Caki2 (cell line): Measurements from ENCODE around the gene POU6F2. TPM values are rescaled to one million over a fixed set of nuclear protein-coding genes. Genes with fewer than 3 reads are reported as not detected.
"Not testable (repeated sequence)": the region's sequence is repeated elsewhere in the genome, so short reads cannot be mapped to it uniquely, and the experiment has no call there.

Source experiments
- DNase-seq: peaks from one replicate; pipeline ENCODE4 v3.0.0-alpha.2; 2015; ENCODE audit warnings: low read depth
- in situ Hi-C: cut with HindIII; loops from 2 replicates; pipeline ENCODE4 v1.10.0; 2016; ENCODE audit warnings: low sequenced_read_pairs, low pct_unique_long_range_greater_than_20kb, mixed read lengths
- total RNA-seq: library from RNA; depleted of rRNA; stranded (reverse); fragments of >200 nt; shearing (Covaris generic); gene quantifications from 2 replicates; pipeline ENCODE4 v1.2.3, GENCODE V29; 2014; ENCODE audit warnings: low replicate concordance

POU6F2 gene
- total RNA-seq, 1 experiment from 2014 or later: not detected

DNA sequence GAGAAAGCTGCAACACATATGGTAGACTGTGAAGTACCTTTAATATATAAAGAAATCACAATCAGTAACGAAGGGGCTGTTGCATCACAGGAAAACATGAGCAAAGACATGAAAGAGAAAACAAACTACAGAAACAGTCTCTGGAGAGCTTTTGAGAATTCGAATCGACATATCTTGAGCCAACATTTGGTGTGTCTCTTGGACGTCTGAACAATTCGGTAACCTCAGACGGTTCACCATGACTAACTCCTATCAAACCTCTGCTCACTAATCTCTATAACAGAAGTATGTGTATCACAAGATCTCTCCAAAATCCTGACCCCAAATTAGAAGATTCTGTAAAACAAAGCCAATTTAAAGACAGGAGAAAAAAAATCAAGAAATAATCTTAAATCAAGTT, 326.5 kb downstream of the POU6F2 start:
- no peak for DNase-seq
- in situ Hi-C loops: no loop called here

DNA sequence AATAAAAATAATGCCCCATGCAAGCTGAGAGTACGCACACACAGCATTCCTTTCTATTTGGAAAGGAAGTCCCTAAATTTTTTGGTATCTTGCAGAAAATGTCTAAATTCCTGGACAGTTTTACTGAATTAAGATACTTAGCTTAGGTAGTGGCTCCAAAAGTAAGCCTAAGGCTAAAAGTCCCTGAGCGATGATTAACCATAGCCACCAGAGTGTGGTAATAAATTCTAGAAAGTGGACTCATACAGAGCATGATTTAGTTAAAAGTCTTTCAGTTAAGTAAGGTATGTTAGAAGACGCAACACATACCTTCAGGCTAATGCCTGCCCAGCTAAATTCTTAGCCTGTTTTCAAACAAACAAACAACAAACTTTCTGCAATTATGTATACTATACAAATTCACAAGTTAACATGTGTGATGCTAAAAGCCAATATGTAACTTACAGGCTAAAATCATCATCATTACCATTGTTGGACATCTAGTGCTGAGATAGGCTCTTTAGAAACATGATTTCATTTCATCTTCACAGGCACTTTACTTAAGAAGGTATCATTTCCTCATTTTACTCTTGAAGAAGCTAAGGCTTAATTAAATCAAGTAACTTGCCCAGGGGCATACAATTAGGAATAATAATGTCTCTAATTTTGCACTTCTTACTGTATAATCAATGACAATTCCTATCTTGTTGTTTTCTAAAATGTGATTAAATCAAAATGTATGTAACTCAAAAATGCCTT, 327.1 kb downstream of the POU6F2 start:
- no peak for DNase-seq
- in situ Hi-C loops: no loop called here

DNA sequence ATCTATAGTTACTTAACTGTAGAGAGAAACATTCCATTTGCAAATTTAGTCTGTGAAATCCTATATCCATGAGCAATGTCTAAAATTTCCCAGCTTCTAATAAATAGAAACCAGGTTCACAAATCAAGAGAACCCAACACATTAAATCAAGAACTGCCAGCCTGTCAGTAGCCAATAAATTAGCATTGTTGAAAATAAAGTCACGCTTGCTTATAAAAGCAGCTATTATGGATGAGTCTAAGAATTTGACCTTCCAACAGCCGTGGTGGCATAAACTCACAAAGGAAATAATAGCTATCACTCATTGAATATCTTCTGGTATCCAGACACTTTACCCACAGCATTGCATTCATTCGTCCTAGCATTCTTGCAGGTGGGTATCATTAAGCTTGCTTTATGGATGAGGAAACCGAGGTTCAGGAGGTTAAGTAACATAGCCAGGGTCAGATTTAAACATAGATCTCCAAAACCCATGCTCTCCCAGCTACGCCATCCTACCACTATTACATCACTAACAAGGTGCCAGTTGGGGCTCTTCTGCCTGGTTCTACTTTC, 328.4 kb downstream of the POU6F2 start:
- DNase-seq: peak; percentile 12
- in situ Hi-C loops: no loop called here

- no peak for DNase-seq
- in situ Hi-C loops: no loop called here
Observed at GRCh38 chr7:39310699-39311098, 333.0 kb downstream of the POU6F2 start.

DNA sequence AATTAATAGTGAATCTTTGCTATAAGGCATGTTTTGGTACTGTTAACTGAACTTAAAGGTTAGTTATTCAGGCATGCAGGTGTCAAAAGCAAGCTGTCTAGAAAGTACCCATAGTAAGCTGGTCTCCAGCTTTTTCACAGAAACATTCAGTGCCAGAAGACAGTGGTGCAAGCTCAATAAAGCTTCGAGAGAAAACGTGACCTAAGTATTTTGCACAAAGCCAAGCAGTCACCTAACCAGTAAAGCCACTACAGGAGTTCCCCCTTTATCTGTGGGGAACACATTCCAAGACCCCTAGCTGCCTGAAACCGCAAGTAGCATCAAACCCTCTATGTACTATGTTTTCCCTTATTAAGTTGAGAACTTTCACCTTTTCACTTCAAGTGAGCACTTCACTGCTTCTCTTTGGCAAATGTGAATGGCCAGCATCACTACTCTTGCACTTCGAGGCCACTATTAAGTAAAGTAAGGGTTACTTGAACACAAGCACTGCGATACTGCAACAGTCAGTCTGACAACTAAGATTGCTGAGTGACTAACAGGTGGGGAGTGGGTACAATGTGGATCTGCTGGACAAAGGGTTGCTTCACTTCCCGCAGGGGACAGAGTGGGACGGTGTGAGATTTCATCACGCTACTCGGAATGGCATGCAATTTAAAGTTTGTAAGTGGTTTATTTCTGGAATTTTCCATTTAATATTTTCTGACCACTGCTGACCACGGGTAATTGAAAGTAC, 334.7 kb downstream of the POU6F2 start:
- in situ Hi-C loops: no loop called here
- no peak for DNase-seq

GRCh38 chr7:39313376-39313775, 335.7 kb downstream of the POU6F2 start:
- in situ Hi-C loops: no loop called here
- DNase-seq: no peak

DNA sequence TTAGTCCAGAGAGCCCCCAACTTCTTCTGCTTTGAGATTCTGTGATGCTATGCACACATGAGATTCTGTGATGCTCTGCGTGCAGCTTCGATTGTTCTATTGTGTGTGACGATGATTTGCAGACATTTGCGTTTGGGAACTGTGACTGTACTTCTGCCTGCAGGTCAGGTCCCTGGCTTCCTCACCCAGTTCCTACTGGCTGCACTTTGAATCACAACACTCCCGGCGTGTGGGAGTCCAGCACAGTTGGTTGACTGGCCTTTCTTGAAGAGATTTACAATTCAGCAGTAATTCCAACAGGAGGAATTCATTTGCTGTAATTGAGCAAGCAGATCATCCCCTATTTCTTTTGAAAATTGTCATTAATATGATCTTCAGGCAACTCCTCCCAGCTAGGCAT, 336.3 kb downstream of the POU6F2 start:
- no peak for DNase-seq
- in situ Hi-C loops: no loop called here

GRCh38 chr7:39317107-39317506, 339.4 kb downstream of the POU6F2 start:
- no peak for DNase-seq
- in situ Hi-C loops: no loop called here

GRCh38 chr7:39317896-39318295, 340.2 kb downstream of the POU6F2 start:
- in situ Hi-C loops: no loop called here
- DNase-seq: no peak

DNA sequence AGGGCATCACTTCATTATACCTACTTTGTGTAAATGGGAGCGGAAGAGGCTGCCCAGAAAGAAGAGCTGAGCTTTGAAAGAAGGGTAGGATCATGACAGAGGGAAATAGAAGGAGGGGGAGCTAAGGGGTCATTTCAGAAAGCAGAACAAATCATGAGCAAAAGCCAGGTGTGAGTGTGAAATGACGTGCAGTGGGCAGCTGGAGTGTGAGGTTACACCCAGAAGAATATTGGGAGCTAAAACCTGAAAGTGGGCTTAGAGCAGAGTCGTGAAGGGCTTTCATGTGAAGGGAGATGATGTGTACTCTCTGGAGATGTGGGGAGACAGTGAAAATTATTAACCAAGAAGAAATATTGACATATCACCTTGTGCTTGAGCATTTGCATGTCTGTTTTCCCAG, 343.5 kb downstream of the POU6F2 start:
- DNase-seq: no peak
- in situ Hi-C loops: no loop called here

DNA sequence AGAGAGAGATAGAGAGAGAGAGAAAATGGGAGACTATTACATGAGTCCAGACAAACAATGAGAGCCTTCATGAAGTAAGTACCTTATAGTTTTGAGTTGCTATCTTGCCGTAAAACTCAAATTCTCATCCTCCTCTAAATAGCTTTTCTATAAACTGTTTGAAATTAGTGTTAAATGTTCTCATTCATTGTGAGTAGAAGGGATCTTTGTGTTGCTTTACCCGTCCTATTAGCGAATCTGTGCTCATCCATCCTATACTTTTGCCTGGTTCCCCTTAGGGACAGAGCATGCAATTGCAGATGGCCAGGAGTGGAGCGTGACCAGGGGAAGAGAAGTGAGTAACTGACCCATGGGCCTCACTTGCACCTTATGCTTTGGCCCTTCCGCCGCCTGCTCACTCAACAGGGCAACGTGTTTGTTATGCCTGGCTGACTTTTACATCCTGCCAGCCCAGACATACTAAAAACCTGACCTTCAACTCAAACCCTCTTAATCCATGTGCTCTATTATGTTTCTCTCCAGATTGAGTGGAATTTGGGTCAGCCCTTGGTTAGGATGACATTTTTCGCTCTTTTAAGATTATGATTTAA, 344.3 kb downstream of the POU6F2 start:
- no peak for DNase-seq
- in situ Hi-C loops: no loop called here

DNA sequence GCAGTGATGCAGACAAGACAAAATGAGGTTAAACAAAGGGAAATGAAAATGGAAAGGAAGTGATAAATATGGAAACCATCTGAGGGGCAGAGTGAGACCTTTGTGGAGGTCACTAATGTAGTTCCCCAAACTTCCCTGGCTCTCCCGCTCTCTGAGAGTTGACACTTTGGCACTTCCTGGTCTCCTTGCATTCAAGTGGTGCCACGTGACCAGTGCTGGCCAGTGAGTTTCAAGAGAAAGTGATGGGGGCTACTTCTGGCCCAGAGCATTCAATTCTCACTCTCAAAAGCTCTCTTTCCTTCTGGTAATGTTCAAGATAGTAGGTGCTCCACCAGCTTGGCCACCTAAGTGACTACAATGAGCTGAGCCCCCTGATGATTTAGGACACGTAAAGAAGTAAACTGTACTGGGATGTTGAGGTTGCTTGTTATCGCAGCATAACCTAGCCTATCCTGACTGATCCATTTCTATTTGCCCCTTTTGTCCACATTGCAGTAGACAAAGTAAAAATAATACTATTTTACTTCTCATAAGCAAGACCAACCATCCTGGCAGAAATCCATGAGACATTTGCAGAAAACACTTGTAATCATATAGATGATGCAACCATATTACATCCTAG, 346.5 kb downstream of the POU6F2 start:
- no peak for DNase-seq
- in situ Hi-C loops: no loop called here

DNA sequence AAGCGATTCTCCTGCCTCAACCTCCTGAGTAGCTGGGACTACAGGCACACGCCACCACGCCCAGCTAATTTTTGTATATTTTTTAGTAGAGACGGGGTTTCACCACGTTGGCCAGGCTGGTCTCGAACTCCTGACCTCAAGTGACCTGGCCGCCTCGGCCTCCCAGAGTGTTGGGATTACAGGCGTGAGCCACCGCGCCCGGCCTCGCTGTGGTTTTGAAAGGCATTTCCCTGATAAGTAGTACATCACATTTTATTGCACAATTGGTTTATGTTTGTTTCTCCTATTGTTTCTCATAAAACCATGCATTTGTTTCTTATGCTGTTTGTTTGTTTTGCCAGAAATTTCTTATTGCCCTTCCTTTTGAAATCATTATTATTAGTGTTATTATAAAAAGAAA, 353.9 kb downstream of the POU6F2 start:
- DNase-seq, in situ Hi-C loops: not testable (repeated sequence)

DNA sequence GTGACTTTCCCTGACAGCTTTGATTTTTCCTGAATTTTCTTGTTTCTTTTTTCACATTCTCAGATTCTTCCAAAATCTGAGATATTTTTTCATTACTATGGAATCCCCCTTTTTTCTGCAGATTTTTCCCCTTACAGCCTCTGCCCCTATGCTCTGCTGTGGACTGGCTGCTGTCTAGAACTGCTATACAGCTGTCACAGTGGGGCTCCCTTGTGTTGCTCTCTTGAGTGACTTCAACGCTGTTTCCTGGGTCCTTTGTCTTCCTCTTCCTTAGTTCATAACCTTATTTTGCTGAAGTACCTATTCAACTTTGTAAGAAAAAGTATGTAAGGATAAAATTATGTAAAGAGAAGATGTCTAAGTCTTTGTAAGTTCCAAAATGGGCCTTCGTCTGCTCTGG, 354.4 kb downstream of the POU6F2 start:
- DNase-seq: no peak
- in situ Hi-C loops: no loop called here

DNA sequence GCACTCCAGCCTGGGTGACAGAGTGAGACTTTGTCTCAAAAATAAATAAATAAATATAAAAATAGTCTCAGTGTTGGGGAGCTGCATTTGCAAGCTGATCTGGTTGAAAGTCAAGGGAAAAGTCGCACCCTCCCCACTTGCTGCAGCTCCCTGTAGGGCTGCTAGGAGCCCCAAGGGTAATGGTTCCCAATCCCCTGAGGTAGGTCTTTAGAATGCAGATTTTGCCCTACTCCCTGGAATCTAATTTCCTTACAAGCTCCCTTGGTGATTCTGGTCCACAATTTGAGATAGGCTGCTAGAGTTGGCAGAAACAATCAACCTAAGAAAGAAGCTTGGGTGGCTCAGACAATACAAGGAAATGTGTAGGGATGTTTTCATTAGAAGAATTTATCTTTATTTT, 356.0 kb downstream of the POU6F2 start:
- in situ Hi-C loops: no loop called here
- no peak for DNase-seq

DNA sequence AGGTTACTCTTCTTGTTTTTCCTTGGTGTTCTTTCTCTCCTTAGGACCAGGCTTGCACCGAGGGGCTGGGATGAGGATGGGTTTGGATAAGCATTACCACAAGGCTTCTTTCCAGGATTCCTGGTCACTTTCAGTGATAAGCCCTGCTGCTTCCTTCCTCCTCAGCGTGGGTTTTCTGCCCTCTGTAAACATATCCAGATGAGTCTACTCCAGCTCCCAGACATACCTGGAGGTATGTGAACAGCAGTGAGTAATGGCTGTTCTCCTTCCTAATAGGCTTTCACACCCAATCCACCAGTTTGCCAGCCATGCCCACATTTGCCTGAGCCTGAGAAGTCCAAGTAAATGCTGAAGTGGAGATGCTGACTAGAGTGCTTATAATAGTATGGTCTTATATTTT, 358.7 kb downstream of the POU6F2 start:
- DNase-seq: no peak
- in situ Hi-C loops: no loop called here

- in situ Hi-C loops: no loop called here
- DNase-seq: no peak
Observed at GRCh38 chr7:39338716-39339115, 361.0 kb downstream of the POU6F2 start.

DNA sequence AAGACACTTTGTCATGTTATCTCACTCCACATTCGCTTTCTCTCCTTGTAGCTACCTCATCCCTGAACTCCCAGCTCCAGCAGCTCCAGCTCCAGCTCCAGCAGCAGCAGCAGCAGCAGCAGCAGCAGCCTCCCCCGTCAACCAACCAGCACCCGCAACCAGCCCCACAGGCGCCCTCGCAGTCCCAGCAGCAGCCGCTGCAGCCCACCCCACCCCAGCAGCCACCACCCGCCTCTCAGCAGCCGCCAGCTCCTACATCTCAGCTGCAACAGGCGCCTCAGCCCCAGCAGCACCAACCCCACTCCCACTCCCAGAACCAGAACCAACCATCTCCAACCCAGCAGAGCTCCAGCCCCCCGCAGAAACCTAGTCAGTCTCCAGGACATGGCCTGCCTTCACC, 361.9 kb downstream of the POU6F2 start:
- in situ Hi-C loops: no loop called here
- DNase-seq: no peak

- no peak for DNase-seq
- in situ Hi-C loops: no loop called here
Observed at GRCh38 chr7:39341083-39341482, 363.4 kb downstream of the POU6F2 start.
